ENCODE data around the gene PRTFDC1.
"Not testable (repeated sequence)": the region's sequence is repeated elsewhere in the genome, so short reads cannot be mapped to it uniquely, and the experiment has no call there.

Gene PRTFDC1

GRCh38 chr10:24840784-24841183, 111.6 kb downstream of the PRTFDC1 start:
- DNase-seq = no peak

- DNase-seq = not testable (repeated sequence)
These were observed 114.6 kb downstream of the PRTFDC1 start for GRCh38 chr10:24837781-24838180.

GRCh38 chr10:24834869-24835268, 117.5 kb downstream of the PRTFDC1 start:
- DNase-seq = no peak

- DNase-seq = no peak
These were observed 126.4 kb downstream of the PRTFDC1 start for GRCh38 chr10:24826009-24826408.

GRCh38 chr10:24825551-24825950, 126.9 kb downstream of the PRTFDC1 start:
- DNase-seq = no peak

- DNase-seq = no peak
These were observed 127.9 kb downstream of the PRTFDC1 start for GRCh38 chr10:24824536-24824935.

- no peak for DNase-seq
These were observed 128.3 kb downstream of the PRTFDC1 start for GRCh38 chr10:24824124-24824523.

GRCh38 chr10:24822590-24822989, 129.8 kb downstream of the PRTFDC1 start:
- DNase-seq = no peak

GRCh38 chr10:24821986-24822385, 130.4 kb downstream of the PRTFDC1 start:
- DNase-seq = no peak

GRCh38 chr10:24816868-24817396, 135.5 kb downstream of the PRTFDC1 start:
- no peak for DNase-seq

- DNase-seq = no peak
These were observed 137.7 kb downstream of the PRTFDC1 start for GRCh38 chr10:24814568-24815313.

GRCh38 chr10:24813856-24814255, 138.6 kb downstream of the PRTFDC1 start:
- no peak for DNase-seq

- no peak for DNase-seq
These were observed 146.1 kb downstream of the PRTFDC1 start for GRCh38 chr10:24806262-24806661.

- no peak for DNase-seq
These were observed 147.4 kb downstream of the PRTFDC1 start for GRCh38 chr10:24804956-24805355.

- DNase-seq = no peak
These were observed 148.0 kb downstream of the PRTFDC1 start for GRCh38 chr10:24804392-24804791.

GRCh38 chr10:24802378-24802777, 150.0 kb downstream of the PRTFDC1 start:
- no peak for DNase-seq

- DNase-seq = no peak
These were observed 151.5 kb downstream of the PRTFDC1 start for GRCh38 chr10:24800861-24801260.
